IMR-90 (cell line): ENCODE results near the gene RECK.

Experiments used
- BHLHE40 ChIP-seq: fragments of 150-350 bp; IDR thresholded peaks from 2 replicates; pipeline ENCODE4 v1.6.1; 2016; ENCODE audit warnings: mild to moderate bottlenecking, low read depth, low read length
- CEBPB ChIP-seq: IDR thresholded peaks from 2 replicates; pipeline ENCODE4 v1.6.1; 2012; ENCODE audit warnings: low read depth, low read length, improper control_type of control experiment
- CTCF ChIP-seq: conservative IDR thresholded peaks from 2 replicates; pipeline ENCODE4 v1.5.1; 2012; ENCODE audit warnings: mild to moderate bottlenecking, low read depth, low read length, improper control_type of control experiment
- ELK1 ChIP-seq: fragments of 150-350 bp; IDR thresholded peaks from 2 replicates; pipeline ENCODE4 v1.6.1; 2016; ENCODE audit warnings: low read depth, mild to moderate bottlenecking, low read length, moderate library complexity, borderline replicate concordance
- FOS ChIP-seq: fragments of 150-350 bp; IDR thresholded peaks from 2 replicates; pipeline ENCODE4 v1.6.1; 2016; ENCODE audit warnings: low read depth, low read length
- MXI1 ChIP-seq: IDR thresholded peaks from 2 replicates; pipeline ENCODE4 v1.6.1; 2012; ENCODE audit warnings: low read depth, mild to moderate bottlenecking, low read length, moderate library complexity, borderline replicate concordance
- NFE2L2 ChIP-seq: fragments of 150-350 bp; IDR thresholded peaks from 2 replicates; pipeline ENCODE4 v1.6.1; 2016; ENCODE audit warnings: low read depth, mild to moderate bottlenecking, low read length
- POLR2A ChIP-seq: IDR thresholded peaks from 2 replicates; pipeline ENCODE4 v1.6.1; 2012; ENCODE audit warnings: mild to moderate bottlenecking, low read depth, low read length
- RAD21 ChIP-seq: IDR thresholded peaks from 2 replicates; pipeline ENCODE4 v1.6.1; 2012; ENCODE audit warnings: low read length, improper control_type of control experiment
- RCOR1 ChIP-seq: IDR thresholded peaks from 2 replicates; pipeline ENCODE4 v1.6.1; 2012; ENCODE audit warnings: mild to moderate bottlenecking, low read length, improper control_type of control experiment; ENCODE audit not compliant: insufficient replicate concordance
- RFX5 ChIP-seq: IDR thresholded peaks from 2 replicates; pipeline ENCODE4 v1.8.0; 2012; ENCODE audit warnings: low read depth, mild to moderate bottlenecking, low read length, moderate library complexity
- SMC3 ChIP-seq: fragments of 150-350 bp; IDR thresholded peaks from 2 replicates; pipeline ENCODE4 v1.6.1; 2016; ENCODE audit warnings: low read depth, mild to moderate bottlenecking, antibody characterized with exemption, low read length, moderate library complexity
- USF2 ChIP-seq: fragments of 150-350 bp; IDR thresholded peaks from 2 replicates; pipeline ENCODE4 v1.6.1; 2017; ENCODE audit warnings: mild to moderate bottlenecking, antibody characterized with exemption, low read length, low read depth

GRCh38 chr9:36147441-36148175 is 110.9 kb downstream of the RECK start:
- TF ChIP-seq CTCF, result no peak
- no peak for TF ChIP-seq USF2
- no peak for TF ChIP-seq POLR2A
- TF ChIP-seq ELK1, result no peak
- TF ChIP-seq BHLHE40, result no peak
- TF ChIP-seq RAD21, result no peak
- TF ChIP-seq RFX5, result no peak
- no peak for TF ChIP-seq FOS
- no peak for TF ChIP-seq SMC3
- TF ChIP-seq CEBPB, result no peak
- TF ChIP-seq MXI1, result no peak
- TF ChIP-seq RCOR1, result no peak
- TF ChIP-seq NFE2L2, result no peak
